Osteoblast (primary cell): ENCODE data around the gene SOX5. TPM values are rescaled to one million over a fixed set of nuclear protein-coding genes. Genes with fewer than 3 reads are reported as not detected.
A peak's percentile ranks its signal among the peaks of the same experiment; 100 is the strongest.

Source experiments
- DNase-seq: peaks from one replicate; pipeline ENCODE4 v3.0.0; 2011; ENCODE audit warnings: low spot score, mixed read lengths; ENCODE audit not compliant: insufficient read length; ENCODE audit errors: missing footprints
- H2AFZ ChIP-seq: 2 replicates; pipeline ENCODE4 v1.6.0; 2011; ENCODE audit warnings: mild to moderate bottlenecking, low read length
- H3K27ac ChIP-seq: 2 replicates; pipeline ENCODE4 v1.5.1; 2011; ENCODE audit warnings: mild to moderate bottlenecking, low read depth, low read length, moderate library complexity
- H3K27me3 ChIP-seq: 2 replicates; pipeline ENCODE4 v1.6.0; 2012; ENCODE audit warnings: mild to moderate bottlenecking, control low read depth, inconsistent platforms, low read length, moderate library complexity; ENCODE audit not compliant: insufficient read depth
- H3K36me3 ChIP-seq: 2 replicates; pipeline ENCODE4 v1.5.1; 2011; ENCODE audit warnings: mild to moderate bottlenecking, low read length, control low read depth, moderate library complexity; ENCODE audit not compliant: insufficient read depth
- H3K4me1 ChIP-seq: 2 replicates; pipeline ENCODE4 v1.5.1; 2011; ENCODE audit warnings: mild to moderate bottlenecking, low read length, control low read depth, moderate library complexity; ENCODE audit not compliant: insufficient read depth
- H3K4me2 ChIP-seq: 2 replicates; pipeline ENCODE4 v1.6.0; 2011; ENCODE audit warnings: mild to moderate bottlenecking, low read length; ENCODE audit not compliant: insufficient read depth
- H3K4me3 ChIP-seq: fragments of 200-600 bp; sonication (generic); 3 replicates; pipeline ENCODE4 v1.5.1; 2012; ENCODE audit warnings: mild to moderate bottlenecking, low read length, inconsistent platforms; ENCODE audit not compliant: insufficient read depth
- H3K79me2 ChIP-seq: 2 replicates; pipeline ENCODE4 v1.6.0; 2012; ENCODE audit warnings: mild to moderate bottlenecking, low read length, control low read depth, inconsistent platforms; ENCODE audit not compliant: insufficient read depth
- H3K9me3 ChIP-seq: 2 replicates; pipeline ENCODE4 v1.5.1; 2011; ENCODE audit warnings: low read depth, low read length, control low read depth
- H4K20me1 ChIP-seq: 2 replicates; pipeline ENCODE4 v1.6.0; 2012; ENCODE audit warnings: mild to moderate bottlenecking, low read length, control low read depth; ENCODE audit not compliant: insufficient read depth
- CTCF ChIP-seq: IDR thresholded peaks from 2 replicates; pipeline ENCODE4 v1.5.1; 2011; ENCODE audit warnings: mild to moderate bottlenecking, low read depth, low read length, moderate library complexity; ENCODE audit errors: extremely low read depth
- total RNA-seq: library from RNA; depleted of rRNA; stranded (reverse); fragments of >200 nt; gene quantifications from 2 replicates; pipeline ENCODE4 v1.2.3, GENCODE V29; 2012

SOX5 gene
- total RNA-seq, 1 donor, result 5.1 TPM

- Histone ChIP-seq H4K20me1 (no peaks in the 10 kb centered on the region), H3K36me3 (no peaks in the 10 kb centered on the region), H3K4me1 (no peaks in the 10 kb centered on the region), H3K27ac (no peak overlapping the region), H2AFZ (no peak overlapping the region), H3K9me3 (no peaks in the 10 kb centered on the region), H3K4me3 (no peak overlapping the region), H3K27me3 (no peaks in the 10 kb centered on the region), H3K4me2 (no peak overlapping the region), H3K79me2 (no peaks in the 10 kb centered on the region)
- no peak for TF ChIP-seq CTCF
- no peak for DNase-seq
These were observed 244.2 kb downstream of the SOX5 start for GRCh38 chr12:23704992-23705943.

- Histone ChIP-seq H3K4me2 (no peak overlapping the region), H3K27me3 (no peaks in the 10 kb centered on the region), H4K20me1 (no peaks in the 10 kb centered on the region), H3K79me2 (no peaks in the 10 kb centered on the region), H3K27ac (no peak overlapping the region), H3K4me3 (no peak overlapping the region), H3K9me3 (no peaks in the 10 kb centered on the region), H3K36me3 (no peaks in the 10 kb centered on the region), H2AFZ (no peak overlapping the region), H3K4me1 (no peaks in the 10 kb centered on the region)
- DNase-seq, result peak; percentile 0
- TF ChIP-seq CTCF, result no peak
These were observed 246.4 kb downstream of the SOX5 start for GRCh38 chr12:23703051-23703450.

GRCh38 chr12:23699031-23699430 is 250.4 kb downstream of the SOX5 start:
- Histone ChIP-seq H3K4me3 (no peak overlapping the region), H3K27me3 (no peaks in the 10 kb centered on the region), H3K79me2 (no peaks in the 10 kb centered on the region), H3K4me1 (no peaks in the 10 kb centered on the region), H4K20me1 (no peaks in the 10 kb centered on the region), H3K4me2 (no peak overlapping the region), H3K9me3 (no peaks in the 10 kb centered on the region), H3K27ac (no peak overlapping the region), H3K36me3 (no peaks in the 10 kb centered on the region), H2AFZ (no peak overlapping the region)
- DNase-seq, result no peak
- TF ChIP-seq CTCF, result no peak

- H3K27me3 ChIP-seq, result no peaks in the 10 kb centered on the region
- no peak overlapping the region for H3K4me3 ChIP-seq
- no peaks in the 10 kb centered on the region for H3K79me2 ChIP-seq
- H3K4me2 ChIP-seq, result no peak overlapping the region
- H4K20me1 ChIP-seq, result no peaks in the 10 kb centered on the region
- H2AFZ ChIP-seq, result no peak overlapping the region
- DNase-seq, result no peak
- H3K27ac ChIP-seq, result no peak overlapping the region
- H3K36me3 ChIP-seq, result no peaks in the 10 kb centered on the region
- H3K9me3 ChIP-seq, result no peaks in the 10 kb centered on the region
- H3K4me1 ChIP-seq, result no peaks in the 10 kb centered on the region
- no peak for TF ChIP-seq CTCF
These were observed 254.6 kb downstream of the SOX5 start for GRCh38 chr12:23694920-23695319.
